Measurements from ENCODE around the gene PROKR2.

Gene PROKR2

DNA sequence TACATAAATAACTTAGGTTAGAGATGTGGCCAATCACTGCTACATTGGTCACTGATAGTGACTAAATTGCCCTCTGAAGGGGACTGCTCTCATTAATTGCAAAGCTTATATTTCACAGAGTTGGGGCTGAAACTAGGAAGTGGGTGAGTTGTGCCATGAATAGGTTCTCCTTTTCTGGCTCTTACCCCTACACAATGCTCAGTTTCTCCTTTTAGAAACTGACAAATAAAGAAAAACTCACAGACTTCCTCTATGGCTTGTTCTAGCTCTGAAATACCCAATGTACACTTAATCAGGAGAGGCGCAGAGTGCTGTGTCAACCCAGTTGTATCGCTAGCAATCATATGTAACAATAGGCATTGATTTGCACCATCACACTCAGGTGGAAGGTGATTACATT is 41.2 kb upstream of the PROKR2 start:
- Histone ChIP-seq H3K79me1 (ENCODE audit: low read length) (no peaks in the 10 kb centered on the region), H2BK120ac (ENCODE audit: low read depth, low read length) (no peak overlapping the region), H3K27ac (ENCODE audit: low read depth, low read length) (no peak overlapping the region), H3K27me3 (ENCODE audit: insufficient read depth, low read length, poor library complexity) (no peaks in the 10 kb centered on the region), H3K4ac (ENCODE audit: low read depth, low read length) (no peak overlapping the region), H3K18ac (ENCODE audit: low read length) (no peak overlapping the region), H3K4me1 (ENCODE audit: control insufficient read depth, low read depth, low read length) (no peaks in the 10 kb centered on the region), H2AK5ac (ENCODE audit: low read length) (no peak overlapping the region), H3K23ac (ENCODE audit: low read length) (no peak overlapping the region), H3K4me2 (ENCODE audit: low read length) (no peak overlapping the region), H3K56ac (ENCODE audit: low read length) (no peak overlapping the region), H3K4me3 (ENCODE audit: low read length) (no peak overlapping the region), H4K8ac (ENCODE audit: low read depth, low read length) (no peak overlapping the region), H2BK5ac (ENCODE audit: low read length) (no peak overlapping the region), H3K36me3 (ENCODE audit: control insufficient read depth, insufficient read depth, low read length) (no peaks in the 10 kb centered on the region), H3K79me2 (ENCODE audit: control insufficient read depth, insufficient read depth, low read length) (no peaks in the 10 kb centered on the region), H3K9ac (ENCODE audit: low read length) (no peak overlapping the region), H4K5ac (ENCODE audit: low read length) (no peak overlapping the region), H2BK15ac (replicated peaks; ENCODE audit: low read depth) (no peak overlapping the region)
- no peak for DNase-seq
- no CpG with 5 or more reads among the region's 2 CpGs for WGBS (ENCODE audit: extremely low coverage, insufficient coverage, low lambda C conversion rate)

GRCh38 chr20:5356941-5357340 is 40.2 kb upstream of the PROKR2 start:
- no peak overlapping the region for H3K9ac ChIP-seq (ENCODE audit: low read length)
- no peak overlapping the region for H2BK15ac ChIP-seq (replicated peaks; ENCODE audit: low read depth)
- H4K5ac ChIP-seq (ENCODE audit: low read length), result no peak overlapping the region
- no peak overlapping the region for H3K4me2 ChIP-seq (ENCODE audit: low read length)
- no peak overlapping the region for H3K27ac ChIP-seq (ENCODE audit: low read depth, low read length)
- no peak overlapping the region for H4K8ac ChIP-seq (ENCODE audit: low read depth, low read length)
- H3K18ac ChIP-seq (ENCODE audit: low read length), result no peak overlapping the region
- no peak overlapping the region for H2BK120ac ChIP-seq (ENCODE audit: low read depth, low read length)
- no peaks in the 10 kb centered on the region for H3K36me3 ChIP-seq (ENCODE audit: control insufficient read depth, insufficient read depth, low read length)
- H3K79me2 ChIP-seq (ENCODE audit: control insufficient read depth, insufficient read depth, low read length), result no peaks in the 10 kb centered on the region
- H3K79me1 ChIP-seq (ENCODE audit: low read length), result no peaks in the 10 kb centered on the region
- no peak overlapping the region for H3K56ac ChIP-seq (ENCODE audit: low read length)
- no peaks in the 10 kb centered on the region for H3K4me1 ChIP-seq (ENCODE audit: control insufficient read depth, low read depth, low read length)
- H3K4me3 ChIP-seq (ENCODE audit: low read length), result no peak overlapping the region
- H2BK5ac ChIP-seq (ENCODE audit: low read length), result no peak overlapping the region
- no peak overlapping the region for H2AK5ac ChIP-seq (ENCODE audit: low read length)
- WGBS (ENCODE audit: extremely low coverage, insufficient coverage, low lambda C conversion rate), result no CpG with 5 or more reads among the region's 4 CpGs
- DNase-seq, result no peak
- H3K27me3 ChIP-seq (ENCODE audit: insufficient read depth, low read length, poor library complexity), result no peaks in the 10 kb centered on the region
- no peak overlapping the region for H3K4ac ChIP-seq (ENCODE audit: low read depth, low read length)
- H3K23ac ChIP-seq (ENCODE audit: low read length), result no peak overlapping the region

- H2BK120ac ChIP-seq (ENCODE audit: low read depth, low read length), result no peak overlapping the region
- H3K4me1 ChIP-seq (ENCODE audit: control insufficient read depth, low read depth, low read length), result no peaks in the 10 kb centered on the region
- H2BK5ac ChIP-seq (ENCODE audit: low read length), result no peak overlapping the region
- H4K5ac ChIP-seq (ENCODE audit: low read length), result no peak overlapping the region
- H3K4me3 ChIP-seq (ENCODE audit: low read length), result no peak overlapping the region
- H3K18ac ChIP-seq (ENCODE audit: low read length), result no peak overlapping the region
- no peak overlapping the region for H3K56ac ChIP-seq (ENCODE audit: low read length)
- H3K27ac ChIP-seq (ENCODE audit: low read depth, low read length), result no peak overlapping the region
- H3K23ac ChIP-seq (ENCODE audit: low read length), result no peak overlapping the region
- no peak overlapping the region for H2AK5ac ChIP-seq (ENCODE audit: low read length)
- no peak overlapping the region for H2BK15ac ChIP-seq (replicated peaks; ENCODE audit: low read depth)
- no peak overlapping the region for H3K9ac ChIP-seq (ENCODE audit: low read length)
- no peak overlapping the region for H3K4ac ChIP-seq (ENCODE audit: low read depth, low read length)
- H4K8ac ChIP-seq (ENCODE audit: low read depth, low read length), result no peak overlapping the region
- H3K79me1 ChIP-seq (ENCODE audit: low read length), result no peaks in the 10 kb centered on the region
- no CpG with 5 or more reads among the region's 2 CpGs for WGBS (ENCODE audit: extremely low coverage, insufficient coverage, low lambda C conversion rate)
- no peaks in the 10 kb centered on the region for H3K27me3 ChIP-seq (ENCODE audit: insufficient read depth, low read length, poor library complexity)
- no peaks in the 10 kb centered on the region for H3K79me2 ChIP-seq (ENCODE audit: control insufficient read depth, insufficient read depth, low read length)
- no peak overlapping the region for H3K4me2 ChIP-seq (ENCODE audit: low read length)
- DNase-seq, result no peak
- no peaks in the 10 kb centered on the region for H3K36me3 ChIP-seq (ENCODE audit: control insufficient read depth, insufficient read depth, low read length)
These were observed 38.1 kb upstream of the PROKR2 start for GRCh38 chr20:5354901-5355300.

GRCh38 chr20:5353624-5354496 is 37.1 kb upstream of the PROKR2 start:
- Histone ChIP-seq H2AK5ac (ENCODE audit: low read length) (no peak overlapping the region), H3K79me2 (ENCODE audit: control insufficient read depth, insufficient read depth, low read length) (no peaks in the 10 kb centered on the region), H3K56ac (ENCODE audit: low read length) (no peak overlapping the region), H3K18ac (ENCODE audit: low read length) (no peak overlapping the region), H3K27ac (ENCODE audit: low read depth, low read length) (no peak overlapping the region), H2BK120ac (ENCODE audit: low read depth, low read length) (no peak overlapping the region), H4K5ac (ENCODE audit: low read length) (no peak overlapping the region), H2BK15ac (replicated peaks; ENCODE audit: low read depth) (no peak overlapping the region), H3K36me3 (ENCODE audit: control insufficient read depth, insufficient read depth, low read length) (no peaks in the 10 kb centered on the region), H3K4me2 (ENCODE audit: low read length) (no peak overlapping the region), H3K4me1 (ENCODE audit: control insufficient read depth, low read depth, low read length) (no peaks in the 10 kb centered on the region), H3K9ac (ENCODE audit: low read length) (no peak overlapping the region), H4K8ac (ENCODE audit: low read depth, low read length) (no peak overlapping the region), H3K4ac (ENCODE audit: low read depth, low read length) (no peak overlapping the region), H3K4me3 (ENCODE audit: low read length) (no peak overlapping the region), H3K79me1 (ENCODE audit: low read length) (no peaks in the 10 kb centered on the region), H3K27me3 (ENCODE audit: insufficient read depth, low read length, poor library complexity) (no peaks in the 10 kb centered on the region), H2BK5ac (ENCODE audit: low read length) (no peak overlapping the region), H3K23ac (ENCODE audit: low read length) (no peak overlapping the region)
- WGBS (ENCODE audit: extremely low coverage, insufficient coverage, low lambda C conversion rate), result no CpG with 5 or more reads among the region's 4 CpGs
- no peak for DNase-seq

- Histone ChIP-seq H3K18ac (ENCODE audit: low read length) (no peak overlapping the region), H3K4me2 (ENCODE audit: low read length) (no peak overlapping the region)
- no peak for DNase-seq
These were observed 32.7 kb upstream of the PROKR2 start for GRCh38 chr20:5349448-5349847.

GRCh38 chr20:5342021-5342420 is 25.3 kb upstream of the PROKR2 start:
- WGBS (ENCODE audit: extremely low coverage, insufficient coverage, low lambda C conversion rate), result no CpG with 5 or more reads among the region's 4 CpGs
- no peak for DNase-seq
- H3K79me1 ChIP-seq (ENCODE audit: low read length), result no peaks in the 10 kb centered on the region
- no peaks in the 10 kb centered on the region for H3K79me2 ChIP-seq (ENCODE audit: control insufficient read depth, insufficient read depth, low read length)
- H3K4me2 ChIP-seq (ENCODE audit: low read length), result no peak overlapping the region
- no peak overlapping the region for H3K18ac ChIP-seq (ENCODE audit: low read length)
- H3K4me3 ChIP-seq (ENCODE audit: low read length), result no peak overlapping the region
- H3K36me3 ChIP-seq (ENCODE audit: control insufficient read depth, insufficient read depth, low read length), result no peaks in the 10 kb centered on the region
- no peak overlapping the region for H3K4ac ChIP-seq (ENCODE audit: low read depth, low read length)
- no peak overlapping the region for H3K56ac ChIP-seq (ENCODE audit: low read length)
- no peak overlapping the region for H3K9ac ChIP-seq (ENCODE audit: low read length)
- H2BK120ac ChIP-seq (ENCODE audit: low read depth, low read length), result no peak overlapping the region
- no peak overlapping the region for H4K8ac ChIP-seq (ENCODE audit: low read depth, low read length)
- no peaks in the 10 kb centered on the region for H3K27me3 ChIP-seq (ENCODE audit: insufficient read depth, low read length, poor library complexity)
- H2AK5ac ChIP-seq (ENCODE audit: low read length), result no peak overlapping the region
- no peak overlapping the region for H2BK5ac ChIP-seq (ENCODE audit: low read length)
- no peak overlapping the region for H3K23ac ChIP-seq (ENCODE audit: low read length)
- H2BK15ac ChIP-seq (replicated peaks; ENCODE audit: low read depth), result no peak overlapping the region
- no peaks in the 10 kb centered on the region for H3K4me1 ChIP-seq (ENCODE audit: control insufficient read depth, low read depth, low read length)
- no peak overlapping the region for H4K5ac ChIP-seq (ENCODE audit: low read length)
- no peak overlapping the region for H3K27ac ChIP-seq (ENCODE audit: low read depth, low read length)

More at GRCh38 chr20:5349448-5349847, 32.7 kb upstream of the PROKR2 start:
- Histone ChIP-seq H3K79me1 (ENCODE audit: low read length) (no peaks in the 10 kb centered on the region), H4K8ac (ENCODE audit: low read depth, low read length) (no peak overlapping the region), H3K9ac (ENCODE audit: low read length) (no peak overlapping the region), H3K79me2 (ENCODE audit: control insufficient read depth, insufficient read depth, low read length) (no peaks in the 10 kb centered on the region), H2AK5ac (ENCODE audit: low read length) (no peak overlapping the region), H3K4ac (ENCODE audit: low read depth, low read length) (no peak overlapping the region), H4K5ac (ENCODE audit: low read length) (no peak overlapping the region), H2BK5ac (ENCODE audit: low read length) (no peak overlapping the region), H3K56ac (ENCODE audit: low read length) (no peak overlapping the region), H3K27me3 (ENCODE audit: insufficient read depth, low read length, poor library complexity) (no peaks in the 10 kb centered on the region), H2BK15ac (replicated peaks; ENCODE audit: low read depth) (no peak overlapping the region), H3K36me3 (ENCODE audit: control insufficient read depth, insufficient read depth, low read length) (no peaks in the 10 kb centered on the region), H3K27ac (ENCODE audit: low read depth, low read length) (no peak overlapping the region), H3K4me1 (ENCODE audit: control insufficient read depth, low read depth, low read length) (no peaks in the 10 kb centered on the region), H3K4me3 (ENCODE audit: low read length) (no peak overlapping the region), H2BK120ac (ENCODE audit: low read depth, low read length) (no peak overlapping the region), H3K23ac (ENCODE audit: low read length) (no peak overlapping the region)
- WGBS (ENCODE audit: extremely low coverage, insufficient coverage, low lambda C conversion rate), result no CpG with 5 or more reads among the region's 4 CpGs

Data from mesendoderm (in vitro differentiated cells).